SW480 (cell line): ENCODE data around the gene ULK4.
"Not testable (repeated sequence)": the region's sequence is repeated elsewhere in the genome, so short reads cannot be mapped to it uniquely, and the experiment has no call there.

ENCODE experiments used
- DNase-seq: peaks from one replicate; pipeline ENCODE4 v3.0.0-alpha.2; 2016; ENCODE audit warnings: low spot score

The ULK4 gene

DNA sequence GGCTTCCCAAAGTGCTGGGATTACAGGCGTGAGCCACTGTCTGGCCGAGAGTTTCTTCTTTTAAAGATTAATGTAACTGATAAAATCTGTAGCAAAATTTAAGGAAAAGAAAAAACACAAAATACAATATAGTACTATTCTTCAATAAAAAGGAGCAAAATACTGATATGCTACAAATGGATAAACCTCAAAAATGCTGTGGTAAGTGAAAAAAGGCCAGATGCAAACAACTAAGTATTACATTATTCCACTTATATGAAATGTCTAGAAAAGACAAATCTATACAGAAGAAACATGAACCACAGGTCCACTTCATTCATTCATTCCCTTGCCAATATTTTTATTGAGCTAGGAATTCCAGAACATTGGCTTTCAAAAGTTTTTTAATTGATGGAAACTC is 463.1 kb downstream of the ULK4 start:
- no peak for DNase-seq

- no peak for DNase-seq
Measured at GRCh38 chr3:41490360-41490759, 471.5 kb downstream of the ULK4 start.

DNA sequence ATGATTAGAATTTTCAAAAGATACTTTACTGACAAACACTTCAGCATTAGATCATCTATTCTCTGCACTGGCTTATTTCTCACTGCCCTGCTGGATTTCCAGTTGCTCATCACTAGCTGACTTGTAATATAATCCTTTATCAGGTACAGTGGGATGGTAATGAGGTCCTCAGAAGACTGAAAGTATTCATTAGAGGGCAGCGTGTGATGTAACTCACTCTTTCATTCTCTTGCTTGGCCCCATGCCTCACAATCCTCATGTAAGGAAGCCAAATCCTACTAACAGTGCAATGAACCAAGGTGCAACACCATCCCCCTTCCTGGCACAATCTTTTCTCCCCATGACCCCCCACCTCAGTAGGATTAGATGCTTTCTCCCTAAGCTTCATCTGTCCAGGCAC is 472.7 kb downstream of the ULK4 start:
- DNase-seq: no peak

GRCh38 chr3:41488501-41488900 is 473.4 kb downstream of the ULK4 start:
- no peak for DNase-seq

GRCh38 chr3:41485484-41485883 is 476.4 kb downstream of the ULK4 start:
- no peak for DNase-seq

DNA sequence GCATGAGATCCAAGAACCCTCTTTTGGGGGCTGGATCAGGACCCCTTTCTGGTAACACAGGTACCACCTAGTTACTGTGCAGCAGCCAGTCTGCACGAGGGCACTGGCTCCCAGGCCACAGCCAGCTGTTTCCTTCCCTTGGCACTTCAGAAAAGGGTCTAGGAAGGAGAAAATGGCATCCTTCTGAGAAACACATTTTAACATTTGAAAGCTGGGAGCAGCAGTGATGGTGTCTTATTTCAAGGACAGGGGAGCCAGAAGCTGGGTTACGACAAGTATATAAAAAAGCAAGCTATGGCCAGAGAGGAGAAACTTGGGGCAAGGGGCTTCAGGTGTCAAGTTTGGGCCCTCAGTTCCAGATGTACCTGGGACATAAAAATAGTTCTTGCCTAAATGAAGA is 479.8 kb downstream of the ULK4 start:
- DNase-seq: no peak

GRCh38 chr3:41478278-41478677 is 483.6 kb downstream of the ULK4 start:
- no peak for DNase-seq

- peak; percentile 9 for DNase-seq
Measured at GRCh38 chr3:41477399-41478014, 484.4 kb downstream of the ULK4 start.

DNA sequence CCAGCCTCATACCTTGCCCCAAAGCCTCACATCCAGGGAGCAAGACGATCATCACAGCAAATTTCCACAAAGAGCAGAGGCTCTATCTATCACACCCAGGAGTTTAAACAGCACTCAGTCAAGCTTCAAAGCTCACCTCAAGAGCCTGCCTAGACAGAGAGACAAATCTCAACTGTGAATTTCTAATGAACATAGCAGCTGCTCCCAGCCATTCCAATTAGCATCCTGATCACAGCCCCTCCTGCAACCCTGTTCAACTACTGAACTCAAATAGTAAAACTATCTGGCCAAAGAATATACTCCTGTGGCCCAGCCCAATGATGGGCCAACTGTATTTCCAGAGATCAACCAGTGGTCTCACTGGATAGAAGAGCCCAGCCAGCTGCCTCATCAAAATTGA is 492.8 kb downstream of the ULK4 start:
- DNase-seq: no peak

- DNase-seq: no peak
Measured at GRCh38 chr3:41467481-41467880, 494.4 kb downstream of the ULK4 start.

DNA sequence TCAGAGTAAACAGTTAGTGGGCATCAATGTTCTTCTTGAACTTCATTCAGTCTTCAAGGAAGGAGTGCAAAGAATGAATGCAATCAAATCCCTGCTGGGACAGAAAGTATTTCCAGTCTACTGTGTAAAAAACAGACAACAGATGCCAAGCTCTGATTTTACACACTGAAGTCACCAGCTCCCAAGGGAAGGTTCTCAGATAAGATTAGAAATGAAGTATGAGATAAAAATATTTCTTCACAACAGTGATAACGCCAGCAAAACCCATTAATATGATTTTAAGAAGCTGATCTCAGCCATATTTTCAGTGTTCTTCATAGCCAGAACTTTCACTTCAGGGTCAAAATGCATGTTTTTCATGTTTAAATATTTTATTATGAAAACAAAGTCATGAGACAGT is 497.0 kb downstream of the ULK4 start:
- no peak for DNase-seq

- no peak for DNase-seq
Measured at GRCh38 chr3:41464401-41464800, 497.5 kb downstream of the ULK4 start.

GRCh38 chr3:41462103-41462691 is 499.7 kb downstream of the ULK4 start:
- no peak for DNase-seq

GRCh38 chr3:41460736-41461135 is 501.2 kb downstream of the ULK4 start:
- no peak for DNase-seq

GRCh38 chr3:41457176-41457575 is 504.7 kb downstream of the ULK4 start:
- DNase-seq: no peak

DNA sequence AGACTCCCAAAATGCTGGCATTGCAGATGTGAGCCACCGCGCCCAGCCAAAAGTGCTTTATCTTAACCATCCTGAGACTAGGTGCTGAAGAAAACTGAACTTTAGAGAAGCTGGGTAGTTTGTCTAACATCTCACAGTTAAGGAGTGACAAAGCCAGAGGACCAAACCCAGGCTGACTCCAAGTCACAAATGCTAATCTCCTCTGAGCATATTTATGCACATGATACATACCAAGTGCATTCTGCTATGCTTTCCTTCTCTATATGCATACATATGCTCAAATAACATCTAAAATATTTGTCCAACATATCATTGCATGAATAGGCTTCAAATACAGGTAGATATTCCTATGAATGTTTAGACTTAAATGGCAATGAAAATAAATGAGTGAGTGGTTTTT is 505.7 kb downstream of the ULK4 start:
- DNase-seq: no peak

DNA sequence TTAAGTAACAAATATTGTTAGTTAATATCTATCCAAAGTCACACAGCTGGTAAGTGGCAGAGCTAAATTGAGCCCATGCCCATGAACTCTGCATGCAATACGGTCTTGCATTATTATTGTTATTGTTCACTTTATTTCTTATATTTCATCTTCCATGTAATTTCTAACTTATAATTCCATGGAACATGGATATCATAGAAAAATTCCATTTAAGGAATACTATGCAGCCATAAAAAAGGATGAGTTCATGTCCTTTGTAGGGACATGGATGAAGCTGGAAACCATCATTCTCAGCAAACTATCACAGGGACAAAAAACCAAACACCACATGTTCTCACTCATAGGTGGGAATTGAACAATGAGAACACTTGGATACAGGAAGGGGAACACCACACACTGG is 508.3 kb downstream of the ULK4 start:
- DNase-seq: not testable (repeated sequence)

DNA sequence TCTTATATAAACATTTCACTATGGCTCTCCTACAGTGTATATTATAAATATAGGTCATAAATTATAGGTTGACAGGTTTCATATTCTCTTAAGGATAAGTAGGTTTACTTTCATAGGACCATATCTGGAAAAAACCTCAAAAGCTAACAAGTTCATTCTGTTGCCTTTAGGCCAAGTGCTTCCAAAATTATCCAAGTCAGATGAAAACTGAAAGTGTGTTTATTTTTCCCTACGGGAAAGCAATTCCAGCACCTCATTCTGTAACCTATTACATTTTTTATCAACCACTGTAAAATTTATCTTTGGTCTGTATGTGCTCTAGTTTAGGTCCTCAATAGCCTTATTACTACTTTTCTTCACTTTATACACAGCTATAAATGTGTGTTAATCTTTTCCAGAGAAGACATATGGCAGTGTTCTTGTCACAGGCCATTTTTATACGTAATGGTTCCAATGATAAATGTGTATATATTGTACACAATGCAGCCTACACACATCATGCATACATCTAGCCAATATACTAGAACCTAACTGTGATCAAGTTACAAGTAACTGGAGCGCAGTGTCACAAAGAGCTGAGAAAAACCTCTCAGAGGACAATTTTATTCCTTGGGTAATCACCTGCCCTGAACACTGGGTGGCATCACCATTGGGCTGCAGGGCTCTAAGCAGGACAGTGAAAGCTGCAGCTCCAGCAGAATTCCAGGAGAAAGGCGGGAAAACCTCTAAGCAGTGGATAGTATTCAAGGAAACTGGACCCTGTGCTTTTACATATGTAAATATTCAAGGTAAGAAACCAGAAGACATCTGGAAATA is 511.3 kb downstream of the ULK4 start:
- DNase-seq: peak; percentile 20

GRCh38 chr3:41448396-41448795 is 513.5 kb downstream of the ULK4 start:
- no peak for DNase-seq

- DNase-seq: no peak
Measured at GRCh38 chr3:41447701-41448100, 514.2 kb downstream of the ULK4 start.

GRCh38 chr3:41446316-41446715 is 515.6 kb downstream of the ULK4 start:
- not testable (repeated sequence) for DNase-seq

- no peak for DNase-seq
Measured at GRCh38 chr3:41441568-41441967, 520.3 kb downstream of the ULK4 start.

GRCh38 chr3:41441139-41441538 is 520.8 kb downstream of the ULK4 start:
- DNase-seq: no peak
